Left forelimb (tissue), 1 donor: ENCODE data around the gene SIGLEC1.
A peak's percentile ranks its signal among the peaks of the same experiment; 100 is the strongest.

ENCODE experiments used
- DNase-seq: peaks from one replicate; pipeline ENCODE4 v3.0.0-alpha.2; 2018; ENCODE audit warnings: low spot score

The SIGLEC1 gene

DNA sequence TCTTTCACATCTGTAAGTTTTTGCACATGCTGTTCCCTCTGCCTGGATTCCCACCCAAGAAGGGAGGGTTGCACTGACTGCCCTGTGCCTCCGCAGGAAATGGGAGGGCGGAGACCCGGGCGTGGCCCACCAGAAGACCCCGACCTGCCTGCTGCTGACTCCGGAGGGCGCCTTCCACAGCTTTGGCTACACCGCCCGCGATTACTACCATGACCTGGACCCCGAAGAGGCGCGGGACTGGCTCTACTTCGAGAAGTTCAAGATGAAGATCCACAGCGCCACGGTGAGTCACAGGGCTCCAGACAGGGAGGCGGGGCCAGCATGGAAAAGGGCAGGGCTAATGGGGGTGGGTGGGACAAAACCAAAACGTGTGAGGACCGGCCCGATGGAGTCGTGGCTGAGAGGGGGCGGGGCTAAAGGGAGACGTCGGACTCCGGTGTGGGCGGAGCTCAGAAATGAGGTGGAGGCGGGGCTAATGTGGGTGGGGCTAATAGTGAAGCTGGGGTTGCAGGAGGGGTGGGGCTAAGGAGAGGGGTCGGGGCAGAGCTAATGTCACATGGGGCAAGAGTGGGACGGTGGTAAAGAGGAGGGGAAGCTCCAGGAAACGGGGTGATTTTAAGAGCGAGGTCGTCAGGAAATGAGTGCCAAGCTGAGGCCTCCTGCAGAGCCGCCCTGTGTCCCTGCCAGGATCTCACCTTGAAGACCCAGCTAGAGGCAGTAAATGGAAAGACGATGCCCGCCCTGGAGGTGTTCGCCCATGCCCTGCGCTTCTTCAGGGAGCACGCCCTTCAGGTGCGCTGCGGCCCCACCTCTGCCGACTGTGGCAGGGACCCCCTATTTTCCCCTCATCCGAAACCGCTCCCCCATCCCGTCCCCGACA lies 32.6 kb upstream of the SIGLEC1 start:
- peak; percentile 66 for DNase-seq

DNA sequence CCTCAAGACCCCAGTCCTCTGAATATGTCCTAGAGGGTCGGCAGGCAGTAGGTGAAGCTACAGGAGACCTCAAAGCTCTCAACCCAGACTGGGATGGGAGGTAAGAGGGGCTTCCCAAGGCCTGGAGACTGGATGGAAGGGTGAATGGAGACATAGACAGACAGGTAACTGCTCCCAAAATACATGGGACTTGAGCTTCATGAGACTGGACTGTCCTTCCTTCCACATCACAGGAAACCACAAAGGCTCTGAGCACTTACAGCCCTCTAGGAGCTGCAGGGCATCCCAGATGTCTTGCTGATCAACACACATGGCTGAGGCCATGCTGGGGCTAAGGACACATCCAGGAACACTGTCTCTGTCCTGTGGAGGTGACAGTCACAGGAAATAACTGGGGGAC lies 31.6 kb upstream of the SIGLEC1 start:
- no peak for DNase-seq

DNA sequence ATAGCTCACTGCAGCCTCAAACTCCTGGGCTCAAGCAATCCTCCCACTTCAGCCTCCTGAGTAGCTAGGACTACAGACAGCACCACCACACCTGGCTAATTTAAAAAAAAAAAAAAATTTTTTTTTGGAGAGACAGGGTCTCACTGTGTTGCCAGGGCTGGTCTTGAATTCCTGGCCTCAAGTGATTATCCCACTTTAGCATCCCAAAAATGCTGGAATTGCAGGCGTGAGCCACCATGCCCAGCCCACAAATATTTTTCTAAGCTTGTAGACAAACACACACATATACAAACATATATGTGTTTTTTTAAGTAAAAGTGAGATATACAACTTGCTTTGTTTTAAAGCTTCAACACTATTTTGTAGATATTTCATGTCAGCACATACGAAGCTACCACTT lies 30.9 kb upstream of the SIGLEC1 start:
- DNase-seq, result no peak

DNA sequence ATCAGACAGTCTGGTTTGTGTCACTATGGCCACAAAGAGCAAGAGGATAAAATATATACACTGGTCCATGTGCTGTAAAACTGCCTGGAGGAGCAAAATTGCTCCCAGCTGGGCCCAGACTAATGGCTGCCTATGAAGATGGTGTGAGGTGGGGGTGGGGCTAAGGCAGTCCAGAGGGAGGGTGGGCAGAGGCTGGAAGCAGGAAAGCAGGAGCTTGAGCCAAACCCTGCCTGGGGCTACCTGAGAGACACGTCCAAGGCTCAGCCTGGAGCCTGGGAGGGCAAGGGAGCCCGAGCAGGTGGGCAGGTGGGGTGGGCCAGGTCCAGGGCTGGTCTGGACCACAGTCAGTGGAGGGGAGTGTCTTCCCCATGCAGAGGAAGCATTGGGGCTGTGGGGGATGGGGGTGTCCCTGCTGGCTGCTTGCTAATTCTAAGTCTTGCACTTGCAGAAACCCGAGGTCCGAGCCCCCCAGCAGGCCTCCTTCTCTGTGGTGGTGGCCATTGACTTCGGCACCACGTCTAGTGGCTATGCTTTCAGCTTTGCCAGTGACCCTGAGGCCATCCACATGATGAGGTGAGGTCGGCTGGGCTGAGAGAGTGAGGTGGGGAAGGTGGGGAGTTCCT lies 29.5 kb upstream of the SIGLEC1 start:
- DNase-seq, result no peak

DNA sequence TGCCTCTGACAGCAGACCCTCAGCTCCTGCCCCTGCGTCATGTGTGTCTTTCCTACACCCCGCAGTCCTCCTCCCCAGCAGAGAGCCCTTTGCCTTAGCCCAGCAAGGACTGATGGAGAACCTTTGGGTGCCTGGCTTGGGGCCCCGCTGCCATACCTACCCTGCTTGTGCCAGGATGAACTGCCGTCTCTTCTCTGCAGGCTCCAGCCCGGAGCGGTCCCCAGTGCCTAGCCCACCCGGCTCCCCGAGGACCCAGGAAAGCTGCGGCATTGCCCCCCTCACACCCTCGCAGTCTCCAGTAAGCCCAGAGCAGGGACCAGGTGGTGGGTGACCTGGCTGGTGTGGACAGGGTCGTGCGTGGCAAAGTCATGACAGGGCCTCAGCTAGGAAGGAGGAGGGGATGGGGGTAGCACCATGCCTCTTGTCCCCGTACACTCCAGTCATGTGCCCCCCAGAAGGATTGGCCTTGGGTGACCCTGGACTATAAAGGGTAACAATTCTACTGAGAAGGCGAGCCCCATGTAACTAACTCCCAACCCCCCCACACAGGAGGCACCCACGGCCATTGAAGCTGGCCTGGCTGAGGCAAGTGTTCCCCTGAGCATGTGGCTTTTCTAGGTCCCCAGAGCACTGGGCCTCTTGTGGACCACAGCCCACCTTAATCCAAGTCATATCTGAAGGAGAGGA lies 28.4 kb upstream of the SIGLEC1 start:
- peak; percentile 60 for DNase-seq

DNA sequence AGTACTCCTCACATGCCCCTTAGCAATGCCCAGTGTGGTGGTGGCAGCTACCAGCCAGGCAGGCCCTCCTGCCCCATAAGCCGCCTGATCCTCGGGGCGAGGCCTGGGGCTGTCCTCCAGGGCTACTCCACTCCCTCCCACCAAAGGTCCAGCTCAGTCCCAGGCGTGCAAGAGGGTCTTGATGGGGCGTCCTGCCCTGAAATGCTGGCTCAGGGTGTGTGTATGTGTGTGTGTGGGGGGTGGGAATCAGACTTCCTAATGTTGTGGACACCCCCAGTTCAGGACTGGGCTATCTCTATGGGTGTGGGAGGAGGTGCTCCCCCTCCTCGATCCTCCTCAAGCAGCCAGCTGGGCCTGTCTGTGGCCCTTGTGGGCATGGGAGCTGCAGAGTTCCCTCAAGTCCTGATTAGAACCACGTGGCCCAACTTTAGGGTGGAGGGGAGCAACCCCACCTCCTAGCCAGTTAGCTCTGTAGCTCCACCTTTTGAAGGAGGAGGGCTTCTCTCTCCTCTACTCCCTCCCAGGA lies 27.6 kb upstream of the SIGLEC1 start:
- DNase-seq, result no peak

DNA sequence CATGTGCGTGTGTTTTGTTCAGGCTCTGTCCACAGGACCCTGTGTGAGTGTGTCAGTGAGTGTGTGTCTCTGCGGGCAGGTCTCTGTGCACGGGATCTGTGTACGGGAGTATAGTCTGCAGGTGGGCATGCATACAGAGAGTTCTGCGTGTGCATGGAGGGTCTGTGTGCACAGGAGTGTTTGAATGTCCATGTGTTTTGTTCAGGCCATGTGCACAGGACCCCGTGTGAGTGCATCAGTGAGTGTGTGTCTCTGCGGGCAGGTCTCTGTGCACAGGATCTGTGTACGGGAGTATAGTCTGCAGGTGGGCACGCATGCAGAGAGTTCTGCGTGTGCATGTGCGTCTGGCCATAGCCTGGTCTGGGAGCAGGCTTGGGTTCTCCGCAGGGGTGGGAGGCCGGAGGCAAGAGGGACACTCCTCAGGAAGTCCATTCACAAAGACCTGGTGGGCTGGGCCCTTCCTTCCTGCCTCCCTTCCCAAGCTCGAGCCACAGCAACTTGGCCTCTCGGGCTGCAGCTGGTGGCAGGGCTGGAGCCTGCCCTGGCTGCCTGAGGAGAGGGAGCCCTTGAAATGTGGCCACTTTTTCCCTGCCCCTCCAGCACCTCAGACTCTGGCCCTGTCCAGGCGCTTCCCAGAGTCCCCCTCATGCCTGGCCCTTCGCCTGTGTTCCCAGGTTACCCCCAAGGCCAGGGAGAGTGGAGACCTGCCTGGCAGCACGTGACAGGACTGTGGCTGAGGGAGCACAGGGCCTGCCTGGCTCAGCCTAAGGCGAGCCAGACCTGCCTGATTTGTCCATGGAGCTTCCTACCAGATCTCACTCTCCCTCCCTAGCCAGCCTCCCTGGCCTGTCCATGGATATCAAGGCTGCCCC lies 26.9 kb upstream of the SIGLEC1 start:
- DNase-seq, result no peak

DNA sequence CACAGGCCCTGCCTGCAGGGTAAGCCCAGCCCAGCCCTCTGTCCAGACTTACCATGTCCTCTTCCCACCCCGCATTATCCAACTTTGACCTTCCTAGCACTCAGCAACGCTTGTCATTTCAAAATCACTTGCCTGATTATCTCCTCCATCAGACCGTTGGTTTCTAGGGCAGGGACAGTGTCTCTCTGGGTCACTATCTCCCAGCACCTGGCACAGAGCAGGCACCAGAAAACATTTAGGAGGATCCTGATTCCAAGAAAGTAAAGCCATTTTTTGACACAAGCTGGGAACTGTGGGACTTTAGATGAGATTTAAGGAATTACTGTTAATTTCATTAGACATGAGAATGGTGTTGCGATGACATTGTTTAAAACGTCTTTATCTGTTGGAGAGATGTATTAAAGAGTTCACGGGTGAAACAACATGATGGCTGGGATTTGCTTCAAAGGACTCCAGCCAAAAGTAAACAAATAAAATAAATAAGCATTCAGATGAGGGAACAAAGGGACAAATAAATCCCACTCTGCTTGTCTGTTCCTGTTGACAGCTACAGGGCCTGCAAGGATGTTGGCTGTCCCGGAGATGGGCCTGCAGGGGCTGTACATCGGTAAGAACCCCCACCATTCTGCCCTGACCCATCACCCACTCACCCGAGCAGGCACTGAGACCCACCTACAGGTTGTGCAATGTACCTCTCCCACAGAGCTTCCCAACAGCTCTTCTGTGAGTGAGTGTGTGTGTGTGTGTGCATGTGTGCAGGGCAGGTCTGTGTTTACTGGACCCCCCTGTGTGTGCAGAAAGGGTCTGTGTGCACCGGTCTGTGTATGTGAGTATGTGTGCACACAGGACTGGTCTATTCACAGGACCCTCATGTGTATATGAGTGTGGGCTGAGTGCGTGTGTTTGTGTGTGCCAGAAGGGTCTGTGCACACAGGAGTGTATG lies 26.0 kb upstream of the SIGLEC1 start:
- no peak for DNase-seq

DNA sequence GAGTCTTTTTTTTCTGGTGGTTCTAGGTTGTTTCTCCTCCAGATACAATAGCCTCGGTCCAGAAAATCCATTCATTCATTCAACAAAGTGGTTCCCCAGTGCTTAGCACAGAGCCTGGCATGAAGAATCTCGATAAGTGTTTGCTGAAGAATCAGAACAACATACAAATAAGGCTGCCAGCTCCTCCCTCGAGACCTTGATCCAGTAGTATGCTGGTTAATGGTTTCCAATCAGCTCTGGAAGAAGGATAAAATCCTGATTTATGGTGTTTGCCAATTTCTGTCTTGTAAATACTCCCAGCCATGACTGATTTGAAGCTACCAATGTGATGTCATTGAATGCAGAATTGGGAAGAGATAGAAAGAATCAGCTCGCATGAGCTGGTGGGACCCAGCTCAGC lies 23.4 kb upstream of the SIGLEC1 start:
- DNase-seq, result no peak

DNA sequence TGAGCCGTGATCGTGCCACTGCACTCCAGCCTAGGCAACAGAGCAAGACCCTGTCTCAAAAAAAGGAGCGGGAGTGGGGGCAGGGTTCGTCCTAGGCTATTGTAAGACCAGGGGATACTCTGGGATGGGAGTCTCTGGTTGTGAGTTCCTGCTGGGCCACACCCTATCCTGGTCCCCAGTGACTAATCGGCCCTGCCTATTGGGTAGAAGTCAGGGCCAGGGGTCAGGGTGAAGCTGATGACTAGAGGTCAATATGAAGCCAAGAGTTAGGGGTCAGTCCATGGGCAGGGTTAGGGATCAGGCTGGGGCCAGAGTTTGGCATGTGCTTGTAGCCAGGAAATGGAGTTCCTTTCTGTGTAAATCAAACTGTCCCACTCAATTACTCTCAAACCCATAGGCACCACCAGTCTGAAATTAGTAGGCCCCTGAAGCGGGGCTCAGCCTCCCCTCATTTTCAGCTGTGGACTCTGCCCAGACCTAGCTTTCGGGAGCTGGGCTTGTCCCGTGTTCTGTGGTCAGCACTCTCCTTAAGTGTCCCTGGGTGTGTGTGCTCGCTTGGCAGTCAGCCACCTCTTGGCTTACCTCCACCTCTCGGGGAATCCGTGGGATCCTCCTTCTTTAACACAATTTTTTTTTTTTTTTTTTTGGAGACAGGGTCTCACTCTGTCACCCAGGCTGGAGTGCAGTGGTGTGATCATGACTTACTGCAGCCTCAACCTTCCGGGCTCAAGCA lies 21.9 kb upstream of the SIGLEC1 start:
- no peak for DNase-seq

DNA sequence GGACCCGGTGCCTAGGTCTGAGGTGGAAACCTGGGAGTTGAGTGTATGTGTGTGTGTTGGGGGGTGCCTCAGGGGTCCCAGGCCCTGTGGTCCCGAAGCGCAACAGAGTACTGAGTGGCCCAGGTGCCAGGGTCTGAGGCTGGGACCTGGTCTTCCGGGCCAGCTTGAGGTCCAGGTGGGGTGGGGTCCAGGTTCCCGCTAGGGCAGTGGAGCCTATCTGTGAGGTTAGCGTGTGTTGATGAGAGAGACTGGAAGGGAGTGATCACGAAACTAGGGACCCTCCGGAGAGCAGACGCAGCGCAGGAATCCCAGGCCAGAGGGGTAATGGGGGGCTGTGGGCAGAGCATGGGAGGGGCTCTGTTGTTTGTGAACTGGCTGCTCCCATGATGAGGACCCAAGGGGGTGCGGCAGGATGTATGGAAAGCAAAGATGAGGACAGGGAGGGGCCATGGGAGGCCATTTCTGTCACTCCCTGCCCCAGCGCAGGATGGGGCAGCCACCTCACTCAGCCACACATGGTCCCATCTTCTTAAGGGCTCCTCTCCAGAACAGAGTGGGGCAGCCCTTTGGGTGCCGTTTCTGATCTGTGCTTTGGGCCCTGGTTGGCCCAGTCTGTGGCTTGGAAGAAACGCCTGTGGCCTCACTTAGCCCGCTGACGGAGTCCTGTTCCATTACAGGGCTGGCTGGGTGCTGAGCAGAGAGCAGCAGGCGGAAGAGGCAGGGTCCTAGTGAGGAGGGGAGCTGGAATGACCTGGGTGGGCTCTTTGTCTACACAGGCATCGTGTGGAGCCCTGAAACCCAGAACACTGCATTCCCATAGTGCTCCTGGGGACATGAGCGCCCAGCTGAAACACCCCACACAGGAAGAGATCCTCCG lies 21.0 kb upstream of the SIGLEC1 start:
- no peak for DNase-seq

DNA sequence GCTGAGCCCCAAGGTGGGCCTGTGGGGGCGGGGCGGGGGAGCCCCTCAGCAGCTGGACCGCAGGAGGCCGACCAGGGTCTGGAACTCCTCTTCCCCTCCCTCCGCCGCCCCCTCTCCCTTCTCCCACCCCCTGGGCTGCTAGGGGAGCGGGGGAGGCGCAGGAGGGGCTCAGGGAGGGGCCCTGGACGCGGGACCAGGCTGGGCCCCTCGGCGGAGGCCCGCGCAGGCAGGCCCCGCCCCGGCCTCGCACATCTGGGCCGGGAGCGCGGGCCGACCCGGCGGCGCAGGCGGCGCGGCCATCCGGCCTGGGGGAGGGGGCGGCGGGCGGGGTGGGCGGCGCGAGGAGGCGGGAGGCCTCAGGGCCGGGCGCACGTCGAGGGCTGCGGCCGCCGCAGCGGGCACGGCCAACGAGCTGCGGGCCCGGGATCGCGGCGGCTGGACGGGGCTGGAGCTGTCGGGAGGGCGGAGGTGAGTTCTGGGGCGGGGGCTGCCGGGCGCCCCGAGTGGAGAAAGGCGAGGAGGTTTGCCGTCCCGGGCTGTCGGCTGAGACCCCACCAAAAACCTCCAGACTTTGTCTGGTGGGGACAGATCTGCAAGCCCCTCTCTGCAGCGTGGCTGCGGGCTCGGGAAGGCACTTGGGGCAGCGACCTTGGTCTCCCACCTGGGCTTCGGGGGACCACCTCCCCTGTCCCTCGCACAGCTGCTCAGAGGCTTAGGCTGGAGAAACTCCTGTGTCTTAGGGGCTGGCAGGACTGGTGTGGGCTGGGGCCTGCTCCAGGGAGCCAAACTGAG lies 20.1 kb upstream of the SIGLEC1 start, which contains the start of gene HSPA12B:
TSS of gene HSPA12B (plus strand) at position 359 of the 792 bp plus-strand sequence. CDS start 5,990 bp downstream, outside the sequence.
- no peak for DNase-seq

DNA sequence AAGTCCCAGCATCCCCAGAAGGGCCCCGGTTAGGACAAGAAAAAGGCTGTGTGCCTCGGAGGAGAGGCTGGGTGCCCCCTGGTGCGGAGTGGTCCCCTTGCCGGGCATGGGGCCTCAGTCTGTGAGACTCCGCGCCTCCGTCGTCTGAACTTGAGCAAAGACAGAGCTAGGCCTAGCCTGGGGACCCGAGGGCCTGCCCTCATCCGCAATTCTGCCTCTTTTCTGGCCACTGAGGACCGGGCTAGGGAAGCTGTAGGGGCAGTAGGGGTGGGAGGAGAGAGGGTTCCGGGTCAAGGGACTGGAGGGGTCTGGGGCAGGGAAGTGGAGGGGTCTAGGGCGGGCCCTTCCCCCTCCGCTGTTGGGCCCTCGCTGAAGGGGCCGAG lies 19.5 kb upstream of the SIGLEC1 start:
- no peak for DNase-seq

DNA sequence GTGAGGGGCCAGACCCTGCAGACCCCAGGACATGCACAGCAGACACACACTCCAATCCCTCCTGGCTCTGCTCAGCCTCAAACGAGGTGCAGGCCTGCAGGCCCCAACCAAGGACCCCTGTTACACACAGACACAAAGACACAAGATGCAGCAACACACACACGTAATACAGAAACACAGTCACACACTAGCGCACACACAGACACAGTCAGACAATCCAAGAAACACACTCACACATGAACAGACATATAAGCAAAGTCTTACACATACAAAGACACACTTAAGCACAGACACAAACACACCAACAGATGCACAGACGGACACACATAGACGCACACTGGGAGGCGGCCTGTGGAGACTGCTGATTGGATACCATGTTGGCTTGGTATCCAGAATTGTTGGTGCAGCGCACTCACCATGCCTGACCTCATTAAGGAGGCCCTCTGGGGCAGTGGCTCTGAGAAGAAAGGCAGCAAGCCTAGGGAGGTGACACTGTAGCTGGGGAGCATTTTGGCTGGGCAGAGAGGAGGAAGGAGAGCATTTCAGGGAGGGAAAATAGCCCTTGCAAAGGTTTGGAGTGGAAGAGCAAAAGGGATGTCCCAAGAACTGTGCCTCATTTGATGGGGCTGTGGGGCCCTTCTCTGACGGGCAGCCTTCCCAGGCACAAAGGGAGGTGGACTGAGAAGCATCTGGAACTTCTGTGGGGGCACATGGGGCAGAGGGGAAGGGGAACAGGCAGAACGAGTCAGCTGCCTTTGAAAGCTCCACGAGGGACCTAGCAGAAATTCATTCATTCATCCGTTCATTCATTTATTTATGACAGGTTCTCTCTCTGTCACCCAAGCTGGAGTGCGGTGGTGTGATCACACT lies 18.6 kb upstream of the SIGLEC1 start:
- peak; percentile 62 for DNase-seq

DNA sequence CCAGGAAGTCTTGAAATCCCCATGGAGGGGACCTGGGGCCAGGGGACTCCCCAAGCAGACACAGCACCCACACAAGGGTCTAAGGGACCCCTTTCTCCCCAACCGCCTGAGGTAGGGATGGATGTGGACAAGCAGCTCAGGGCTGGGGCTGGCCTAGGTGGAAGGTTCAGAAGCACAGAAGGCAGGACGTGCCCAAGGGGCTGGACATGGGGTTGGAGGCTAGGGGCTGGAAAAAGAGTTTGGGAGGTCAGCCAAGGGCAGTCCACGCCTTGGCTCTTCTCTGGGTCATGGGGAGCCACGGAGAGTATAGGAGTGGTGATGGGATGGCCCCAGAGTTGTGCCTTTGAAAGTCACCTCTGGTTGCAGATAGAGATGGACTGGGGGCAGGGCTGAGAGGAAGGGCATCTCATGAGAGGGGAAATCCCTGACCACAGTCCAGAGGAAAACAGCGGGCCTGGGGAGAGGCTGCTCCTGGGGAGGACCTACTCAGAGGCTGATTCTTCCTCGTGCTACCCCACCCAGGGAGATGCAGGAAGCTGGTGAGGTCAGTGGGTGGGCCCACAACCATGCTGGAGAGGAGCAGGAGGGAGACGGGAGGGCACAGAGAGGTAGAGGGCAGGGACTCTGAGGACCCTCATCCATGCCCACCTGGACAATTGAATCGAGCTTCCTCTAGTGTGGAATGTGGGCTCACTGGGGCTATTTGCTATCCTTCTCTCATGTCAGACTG lies 17.6 kb upstream of the SIGLEC1 start:
- no peak for DNase-seq

DNA sequence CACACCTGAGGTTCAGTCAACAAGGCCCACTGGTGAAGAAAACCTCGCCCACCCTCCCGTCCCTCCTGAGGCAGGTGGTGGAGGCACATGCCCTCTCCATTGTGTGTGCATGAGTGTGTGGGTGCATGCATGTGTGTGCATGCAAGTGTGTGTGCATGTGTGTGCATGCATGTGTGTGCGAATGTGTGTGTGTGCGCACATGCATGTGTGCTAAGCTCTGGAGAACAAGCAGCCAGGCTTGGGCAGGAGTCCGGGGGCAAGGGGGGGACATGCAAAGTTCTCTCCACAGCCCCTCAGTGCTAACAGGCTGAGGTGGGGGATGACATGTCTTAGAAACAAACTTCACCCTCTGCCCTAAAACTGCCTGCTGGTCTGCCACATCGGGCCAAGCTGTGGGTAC lies 17.0 kb upstream of the SIGLEC1 start:
- no peak for DNase-seq
